Inferior parietal cortex (tissue), 1 donor: ENCODE measurements around the gene SPIRE1.
"Not testable (repeated sequence)": the region's sequence is repeated elsewhere in the genome, so short reads cannot be mapped to it uniquely, and the experiment has no call there.

Experiments used
- DNase-seq: peaks from one replicate; pipeline ENCODE4 v3.0.0-alpha.2; 2016; ENCODE audit errors: extremely low spot score

The SPIRE1 gene

GRCh38 chr18:12417687-12418086 lies 240.2 kb downstream of the SPIRE1 start:
- DNase-seq = no peak

GRCh38 chr18:12416098-12416729 lies 241.7 kb downstream of the SPIRE1 start:
- no peak for DNase-seq

- DNase-seq = no peak
Measured at GRCh38 chr18:12411456-12411855, 246.5 kb downstream of the SPIRE1 start.

DNA sequence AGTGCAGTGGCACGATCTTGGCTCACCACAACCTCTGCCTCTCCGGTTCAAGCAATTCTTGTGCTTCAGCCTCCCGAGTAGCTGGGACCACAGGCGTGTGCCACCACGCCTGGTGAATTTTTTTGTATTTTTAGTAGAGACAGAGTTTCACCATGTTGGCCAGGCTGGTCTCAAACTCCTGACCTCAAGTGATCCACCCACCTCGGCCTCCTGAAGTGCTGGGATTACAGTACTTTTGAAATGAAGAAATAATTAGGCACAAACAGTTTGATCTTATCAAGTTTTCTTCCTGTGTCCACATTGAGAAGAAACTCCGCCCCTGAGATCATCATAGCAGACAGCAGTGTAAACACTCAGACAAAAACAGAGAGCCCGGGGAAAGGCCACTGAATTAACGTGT lies 247.2 kb downstream of the SPIRE1 start:
- not testable (repeated sequence) for DNase-seq

DNA sequence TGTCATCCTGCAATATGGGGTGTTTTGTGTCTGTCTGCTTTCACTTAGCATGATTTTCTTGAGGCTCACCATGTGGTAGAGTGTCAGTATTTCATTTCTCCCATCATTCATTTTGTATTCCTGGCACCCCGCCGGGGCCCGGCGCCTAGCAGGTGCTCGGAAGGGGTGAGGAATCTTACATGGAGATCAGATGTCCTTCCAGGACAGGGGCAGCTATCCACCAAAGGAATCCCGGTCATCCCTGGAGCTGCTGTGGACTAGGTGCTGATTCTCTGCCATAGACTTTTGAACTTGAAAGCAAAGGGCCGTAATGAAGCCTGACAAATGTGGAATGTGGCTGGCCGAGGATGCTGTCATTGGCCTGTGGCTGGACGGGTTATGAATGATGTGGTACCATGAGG lies 247.8 kb downstream of the SPIRE1 start:
- no peak for DNase-seq

- DNase-seq = no peak
Measured at GRCh38 chr18:12409469-12409868, 248.4 kb downstream of the SPIRE1 start.

DNA sequence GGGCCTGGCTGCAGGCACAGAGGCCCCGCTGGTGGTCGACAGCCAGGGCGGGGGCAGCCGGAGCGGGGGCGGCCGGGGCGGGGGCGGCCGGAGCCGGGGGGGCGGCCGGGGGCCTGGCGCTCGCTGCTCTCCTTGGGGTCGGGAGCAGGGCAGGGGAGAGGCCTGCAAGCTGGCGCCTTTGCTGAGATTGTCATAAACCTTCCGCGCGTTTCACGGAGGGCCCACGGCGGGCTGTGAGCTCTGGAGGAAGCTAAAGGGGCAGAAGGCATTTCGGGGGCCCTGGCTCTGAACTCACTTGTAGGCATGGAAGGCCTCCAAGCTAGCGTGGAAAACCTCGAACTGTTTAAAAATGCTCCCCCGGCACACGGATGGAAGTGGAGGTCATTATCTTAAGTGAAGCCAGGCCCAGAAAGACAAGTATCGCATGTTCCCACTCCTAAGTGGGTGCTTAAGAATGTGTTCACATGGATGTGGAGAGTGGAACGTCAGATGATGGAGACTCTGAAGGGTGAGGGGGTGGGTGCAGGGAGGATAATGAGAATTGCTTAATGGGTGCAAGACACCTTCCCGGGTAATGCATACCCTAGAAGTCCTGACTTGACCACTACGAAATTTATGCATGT lies 249.5 kb downstream of the SPIRE1 start:
- DNase-seq = peak; percentile 51

DNA sequence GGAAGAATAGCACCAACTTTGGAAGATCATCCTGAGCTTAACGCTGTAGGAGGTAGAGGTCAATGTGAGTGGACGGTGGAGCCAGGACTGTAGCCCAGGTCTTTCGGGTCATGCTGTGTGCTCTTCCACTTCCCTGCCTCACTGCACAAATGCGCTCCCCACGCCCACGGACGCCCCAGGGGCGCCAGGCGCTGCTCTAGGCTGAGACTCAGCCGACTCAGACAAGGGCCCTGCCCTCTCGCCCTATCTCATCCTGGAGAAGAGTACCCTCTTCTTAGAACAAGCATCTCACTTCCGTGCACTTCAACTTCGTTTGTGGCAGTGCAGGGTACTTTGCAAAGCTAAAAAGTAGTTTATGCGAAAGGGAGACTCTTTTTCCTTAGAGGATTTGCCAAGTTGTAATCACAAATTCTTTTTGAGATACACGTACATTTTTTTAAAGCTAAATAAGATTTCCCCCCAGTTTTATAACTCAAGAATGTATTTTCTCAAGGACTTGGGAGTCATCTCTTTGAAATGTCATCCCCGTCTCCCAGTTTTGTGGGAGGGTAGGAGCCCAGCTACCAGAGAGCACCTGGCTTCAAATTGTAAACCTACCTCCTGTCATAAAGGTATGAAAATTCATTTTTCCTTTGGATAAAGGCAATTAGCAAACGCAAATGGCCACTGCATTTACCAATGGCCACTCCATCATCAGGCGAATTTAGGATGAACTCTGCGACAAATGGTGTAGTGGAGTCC lies 251.4 kb downstream of the SPIRE1 start:
- DNase-seq = no peak

DNA sequence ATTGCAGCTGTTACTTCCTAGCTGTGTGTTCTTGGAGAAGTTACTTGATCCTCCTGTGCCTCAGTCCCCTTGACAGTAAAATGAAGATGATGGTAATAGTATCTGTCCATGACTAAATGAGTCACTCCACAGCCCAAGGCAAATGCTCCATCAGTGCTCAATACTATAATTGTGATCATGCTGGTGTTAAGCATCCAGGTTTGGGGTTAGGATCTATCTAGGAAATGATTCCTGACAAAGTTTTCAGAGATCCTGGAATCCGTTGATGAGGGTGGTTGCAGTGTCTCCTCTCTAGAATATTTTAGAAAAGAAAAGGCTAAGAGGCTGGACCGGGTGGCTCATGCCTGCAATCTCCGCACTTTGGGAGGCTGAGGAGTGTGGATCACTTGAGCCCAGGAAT lies 252.8 kb downstream of the SPIRE1 start:
- no peak for DNase-seq

- no peak for DNase-seq
Measured at GRCh38 chr18:12403601-12404506, 254.1 kb downstream of the SPIRE1 start.

DNA sequence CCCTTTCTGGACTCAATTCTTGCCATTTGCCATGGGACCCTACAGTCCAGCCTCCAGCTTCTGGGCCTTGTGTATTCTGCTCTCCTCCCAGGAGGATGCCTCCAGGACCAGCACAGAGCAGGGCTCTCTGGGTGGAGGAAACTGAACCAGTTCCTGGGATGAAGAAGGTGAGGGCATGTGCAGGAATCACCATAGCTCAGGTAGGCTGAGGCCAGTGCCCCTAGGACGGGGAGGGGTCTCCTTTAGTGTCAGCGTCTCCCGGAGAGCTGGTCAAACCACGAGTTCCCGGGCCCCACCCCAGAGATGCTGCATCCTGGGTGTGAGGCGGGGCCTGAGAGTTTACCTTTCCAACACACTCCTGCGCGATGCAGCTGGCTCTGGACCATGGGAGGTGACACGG lies 256.0 kb downstream of the SPIRE1 start:
- no peak for DNase-seq

GRCh38 chr18:12399231-12399630 lies 258.7 kb downstream of the SPIRE1 start:
- no peak for DNase-seq

DNA sequence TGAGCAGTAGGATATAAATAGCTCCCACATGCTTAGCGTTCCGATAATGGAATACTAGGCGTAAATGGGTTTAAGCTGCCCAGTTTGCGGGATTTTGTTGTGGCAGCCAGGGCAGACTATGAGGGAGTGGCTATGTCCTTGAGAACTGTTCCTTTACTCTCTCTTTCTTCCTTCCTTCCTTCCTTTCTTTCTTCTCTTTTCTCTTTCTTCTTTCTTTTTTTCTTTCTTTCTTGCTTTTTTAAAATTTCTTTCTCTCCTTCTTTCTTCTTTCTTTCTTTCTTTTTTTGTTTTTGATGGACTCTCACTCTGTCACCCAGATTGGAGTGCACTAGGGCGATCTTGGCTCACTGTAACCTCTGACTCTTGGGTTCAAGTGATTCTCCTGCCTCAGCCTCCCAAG lies 259.3 kb downstream of the SPIRE1 start:
- DNase-seq = no peak

DNA sequence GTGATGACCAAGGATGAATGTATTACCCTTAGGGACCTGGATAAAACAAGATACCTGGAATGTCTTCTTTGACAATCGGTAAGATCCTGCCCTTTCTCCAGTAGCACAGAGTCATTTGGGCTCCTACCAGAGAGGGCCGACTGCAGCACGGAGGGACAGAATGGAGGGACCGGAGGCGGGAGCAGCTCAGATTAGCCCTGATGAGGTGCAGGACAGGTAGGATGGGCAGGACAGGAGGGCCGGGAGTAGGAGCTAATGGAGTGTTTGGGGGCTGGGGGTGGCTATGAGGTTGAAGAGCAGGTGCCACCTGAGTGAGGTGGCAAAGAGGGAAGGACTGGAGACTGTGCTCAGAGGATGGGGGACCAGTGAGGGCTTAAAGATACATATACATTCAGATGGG lies 260.1 kb downstream of the SPIRE1 start:
- no peak for DNase-seq

DNA sequence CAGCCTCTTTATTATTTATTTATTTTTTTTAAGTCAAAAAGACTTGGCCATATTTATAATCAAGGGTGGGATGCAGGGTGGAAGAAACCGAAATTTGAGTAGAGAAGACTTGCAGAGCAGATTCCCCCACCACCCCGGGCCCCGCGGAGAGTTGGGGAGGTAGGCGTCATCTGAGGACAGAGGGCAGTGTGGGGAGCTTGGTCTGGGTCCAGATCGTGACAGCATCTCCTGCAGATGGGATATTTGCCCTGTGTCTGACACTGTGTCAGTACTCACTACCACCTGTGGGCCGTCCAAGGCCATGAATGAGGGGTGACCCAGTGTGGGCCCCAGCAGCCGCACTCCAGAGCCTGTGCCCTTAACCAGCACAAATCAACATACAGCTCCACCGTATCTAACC lies 260.7 kb downstream of the SPIRE1 start:
- DNase-seq = no peak
